Embryonic facial prominence (tissue), 1 donor: Measurements from ENCODE around the gene ULK1.

Experiments used
- DNase-seq: peaks from one replicate; pipeline ENCODE4 v3.0.0-alpha.2; 2016; ENCODE audit errors: extremely low spot score

Gene ULK1

DNA sequence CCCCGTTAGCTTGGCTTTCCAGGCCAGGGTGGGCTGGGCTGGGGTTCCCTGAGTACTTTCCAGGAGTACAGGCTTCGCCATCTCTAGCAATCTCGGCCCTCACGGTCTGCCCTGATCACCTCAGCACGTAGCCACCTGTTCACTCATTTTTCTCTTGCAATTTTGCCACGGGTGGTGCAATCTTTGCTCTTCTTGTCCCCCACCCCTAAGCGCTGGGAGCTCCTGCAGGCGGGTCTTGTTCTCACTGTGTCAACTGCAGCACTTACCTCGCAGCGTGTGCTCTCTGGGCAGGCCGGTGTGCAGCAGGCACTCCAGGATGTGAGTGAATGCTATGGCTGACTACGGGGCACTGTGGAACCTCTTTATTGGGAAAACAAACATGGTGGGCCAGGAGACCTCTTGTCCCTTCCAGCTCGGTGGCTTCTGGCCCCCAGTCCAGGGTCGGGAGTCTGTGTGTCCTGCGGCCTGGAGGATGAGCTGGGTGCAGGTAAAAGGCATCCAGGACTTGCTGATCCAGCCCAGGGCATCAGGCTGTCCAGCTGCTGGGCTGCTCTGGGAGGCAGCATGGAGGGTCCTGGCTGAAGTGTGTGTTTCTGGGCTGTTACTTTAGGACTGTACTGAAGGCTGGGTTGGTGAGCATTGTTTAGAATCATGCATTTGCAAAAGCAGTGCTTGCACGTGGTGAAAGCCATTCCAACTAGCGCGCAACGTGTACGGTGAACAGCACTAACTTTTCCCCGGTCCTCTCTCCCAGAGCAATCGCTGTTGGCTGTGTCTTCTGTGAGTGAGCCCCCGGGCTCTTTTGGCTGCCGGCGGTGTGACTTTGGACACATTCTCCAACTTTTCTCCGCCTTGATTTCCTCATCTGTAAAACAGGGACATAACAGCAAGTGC is 1.5 kb upstream of the ULK1 start:
- DNase-seq = no peak

DNA sequence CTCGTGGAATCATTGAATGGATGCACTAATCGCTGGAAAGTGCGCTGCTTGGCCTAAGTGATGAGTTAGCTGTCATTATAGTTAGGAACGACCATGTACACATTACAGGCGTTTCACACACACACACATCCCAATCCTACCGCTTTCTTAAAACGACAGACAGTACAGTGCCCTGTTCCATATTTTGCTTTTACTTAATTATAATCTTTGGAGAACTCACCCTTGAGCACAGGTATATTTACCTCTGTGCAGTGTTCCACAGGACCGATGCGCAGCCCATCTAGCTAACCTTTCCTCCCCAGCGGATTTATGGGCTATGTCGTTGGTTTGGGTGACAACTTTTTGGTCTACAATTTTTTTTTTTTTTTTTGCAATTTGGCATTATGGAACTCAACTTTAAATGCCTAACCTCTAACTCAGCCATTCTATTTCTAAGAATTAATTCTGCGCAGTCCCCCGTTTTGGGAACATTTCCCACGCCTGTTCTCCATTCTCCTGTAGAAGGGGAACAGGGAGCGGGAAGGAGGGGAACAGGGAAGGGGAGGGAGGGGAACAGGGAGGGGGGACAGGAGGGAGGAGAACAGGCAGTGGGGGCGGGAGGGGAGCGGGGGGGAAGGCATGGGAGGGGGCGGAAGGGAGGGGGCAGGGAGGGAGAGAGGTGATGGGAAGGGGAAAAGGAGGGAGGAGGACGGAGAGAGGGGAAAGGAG is 663 bp upstream of the ULK1 start:
- no peak for DNase-seq

DNA sequence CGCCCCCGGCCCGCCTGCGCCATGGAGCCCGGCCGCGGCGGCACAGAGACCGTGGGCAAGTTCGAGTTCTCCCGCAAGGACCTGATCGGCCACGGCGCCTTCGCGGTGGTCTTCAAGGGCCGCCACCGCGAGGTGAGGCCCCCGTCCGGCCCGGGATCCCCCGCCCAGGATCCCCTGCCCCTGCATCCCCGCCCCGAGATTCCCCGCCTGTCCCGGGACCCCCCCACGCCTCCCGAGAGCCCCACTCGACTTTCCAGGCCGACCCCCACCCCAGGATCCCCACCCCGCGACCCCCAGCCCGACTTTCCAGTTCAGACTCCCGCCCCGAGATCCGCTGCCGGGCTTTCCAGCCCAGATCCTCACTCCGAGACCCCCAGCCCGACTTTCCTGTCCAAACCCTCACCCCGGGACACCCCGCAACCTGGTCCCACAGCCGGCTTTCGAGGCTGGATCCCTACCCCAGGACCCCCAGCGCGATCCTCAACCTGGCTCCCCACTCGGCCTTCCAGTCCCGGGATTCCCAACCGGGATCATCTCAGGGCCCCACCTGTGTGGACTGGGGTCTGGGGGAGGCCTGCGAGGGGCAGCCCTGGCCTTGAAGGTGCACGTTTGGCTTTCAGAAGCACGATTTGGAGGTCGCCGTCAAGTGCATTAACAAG is 688 bp downstream of the ULK1 start:
- no peak for DNase-seq

DNA sequence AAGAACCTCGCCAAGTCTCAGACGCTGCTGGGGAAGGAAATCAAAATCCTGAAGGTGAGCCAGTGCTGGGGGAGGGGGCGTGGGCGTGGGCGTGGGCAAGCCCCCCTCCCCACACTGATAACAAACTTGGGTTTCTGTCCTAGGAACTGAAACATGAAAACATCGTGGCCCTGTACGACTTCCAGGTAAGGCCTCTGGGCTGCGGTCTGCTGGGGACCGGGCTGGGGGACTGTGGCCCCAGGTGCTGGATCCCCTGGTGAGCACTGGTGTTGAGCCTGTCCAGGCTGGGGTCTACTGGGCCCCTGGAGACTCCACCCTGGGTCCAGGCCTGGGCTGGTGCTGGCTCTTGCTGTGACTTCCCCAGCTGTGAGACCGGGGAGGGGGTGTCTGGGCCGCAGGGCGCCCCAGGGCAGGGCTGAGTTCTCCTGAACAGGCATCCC is 1.2 kb downstream of the ULK1 start:
- DNase-seq = no peak

DNA sequence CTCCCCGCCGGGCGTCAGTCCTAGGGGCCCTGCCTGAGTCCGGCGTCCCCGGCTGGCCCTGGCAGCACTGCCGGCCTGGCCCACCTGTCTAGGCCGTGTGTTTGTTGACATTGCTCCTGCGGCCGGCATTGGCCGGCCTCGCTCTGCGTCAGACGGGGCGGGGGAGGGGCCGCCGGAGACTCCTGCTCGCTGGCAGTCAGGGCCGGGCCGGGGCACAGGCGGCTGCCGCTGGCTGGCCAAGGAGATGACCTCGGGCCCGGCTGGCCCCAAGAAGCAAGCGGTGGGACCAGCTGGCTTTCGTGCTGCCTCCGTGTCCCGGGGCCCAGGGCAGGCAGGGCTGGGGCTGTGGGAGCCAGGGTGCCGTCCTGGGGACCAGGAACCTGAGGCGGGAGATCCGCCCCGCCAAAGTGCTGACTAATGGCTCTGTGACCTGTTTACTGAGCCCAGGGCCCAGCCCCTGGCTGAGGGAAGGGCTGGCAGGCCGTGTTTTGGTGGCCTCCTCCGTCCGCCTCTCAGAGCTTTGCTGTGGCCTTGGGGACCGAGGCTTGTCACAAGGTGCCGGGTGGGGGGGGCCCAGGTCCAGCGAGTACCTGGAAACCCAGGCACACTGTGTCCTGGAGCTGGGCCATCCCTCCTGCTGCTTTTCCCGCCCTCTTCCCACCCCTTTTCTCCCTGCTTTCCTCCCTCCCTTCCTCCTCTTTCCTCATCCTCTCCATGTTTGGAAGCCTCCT is 1.8 kb downstream of the ULK1 start:
- DNase-seq = no peak

DNA sequence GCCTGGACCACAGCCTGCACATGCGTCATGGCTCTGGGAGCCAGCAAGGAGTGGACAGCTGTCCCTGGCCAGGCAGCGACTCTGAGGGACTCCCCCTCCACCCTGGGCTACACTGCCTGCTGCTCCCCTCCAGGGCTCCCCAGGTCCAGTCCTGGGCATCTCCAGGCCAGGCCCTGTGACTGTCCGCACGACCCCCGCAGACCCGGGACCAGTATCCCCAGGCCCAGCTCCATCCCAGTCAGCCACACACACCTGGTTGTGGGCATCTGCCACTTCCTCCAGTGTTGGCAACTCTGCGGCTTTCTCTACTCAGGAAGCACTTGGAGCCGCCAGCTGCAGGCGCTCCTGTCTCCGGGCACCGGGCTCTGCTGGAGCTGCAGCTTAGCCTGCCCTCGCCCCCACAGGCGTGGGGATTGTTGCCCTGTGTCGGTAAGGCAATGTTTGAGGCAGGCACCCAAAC is 2.4 kb downstream of the ULK1 start:
- DNase-seq = no peak

DNA sequence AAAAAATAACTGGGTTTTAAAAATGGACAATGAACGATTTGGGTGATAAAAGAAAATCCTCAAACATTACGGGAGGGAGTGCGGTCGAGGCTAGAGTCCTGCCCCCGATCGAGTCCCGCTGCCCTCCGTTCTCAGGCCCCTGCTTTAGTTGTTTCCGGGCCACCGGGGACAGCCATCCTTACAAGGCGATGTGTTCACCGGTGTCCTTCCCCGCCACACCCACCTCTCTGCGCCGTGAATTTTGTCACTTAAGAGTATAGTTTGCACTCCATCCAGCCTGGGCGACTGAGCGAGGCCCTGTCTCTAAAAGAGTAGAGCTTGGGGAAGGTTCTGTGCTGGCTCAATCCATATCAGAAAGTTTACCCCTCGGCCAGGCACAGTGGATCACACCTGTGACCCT is 2.9 kb downstream of the ULK1 start:
- no peak for DNase-seq

DNA sequence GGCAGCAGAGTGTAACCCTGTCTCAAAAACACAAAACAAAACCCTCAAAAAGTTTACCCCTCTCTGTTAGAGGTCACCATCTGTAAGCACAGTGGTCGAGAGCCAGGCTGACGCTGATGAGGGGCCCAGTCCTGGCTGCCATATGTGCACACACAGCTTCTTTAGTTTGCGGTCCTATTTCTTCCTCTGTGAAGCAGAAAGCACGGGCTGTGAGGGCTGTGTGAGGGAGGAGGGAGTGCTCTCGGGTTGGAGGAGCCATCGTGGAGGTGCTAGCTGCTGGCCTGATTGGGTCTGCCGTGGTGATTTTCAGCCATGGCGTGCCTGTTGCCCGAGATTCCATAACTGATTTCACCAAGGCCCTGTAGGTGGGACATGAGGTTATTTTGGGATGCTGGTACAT is 3.5 kb downstream of the ULK1 start:
- no peak for DNase-seq

DNA sequence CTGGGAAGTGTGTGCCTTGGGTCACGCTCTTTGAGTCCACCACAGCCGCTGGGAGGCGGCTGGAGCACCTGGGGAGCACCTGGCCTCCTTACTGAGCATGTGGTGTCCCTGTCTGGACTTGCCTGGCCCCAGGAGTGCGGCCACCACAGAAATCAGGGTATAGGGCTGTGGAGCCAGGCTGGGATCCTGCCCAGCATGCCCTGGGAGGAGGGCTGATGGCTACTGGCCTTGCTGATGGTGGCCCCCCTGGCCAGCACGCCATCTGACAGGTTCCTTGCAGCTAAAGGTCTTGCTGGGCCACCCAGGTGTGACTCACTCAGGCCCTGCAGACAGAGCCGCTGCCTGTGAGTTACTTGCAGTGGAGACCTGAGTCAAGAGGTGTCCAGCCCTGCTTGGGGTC is 6.0 kb downstream of the ULK1 start:
- DNase-seq = no peak

DNA sequence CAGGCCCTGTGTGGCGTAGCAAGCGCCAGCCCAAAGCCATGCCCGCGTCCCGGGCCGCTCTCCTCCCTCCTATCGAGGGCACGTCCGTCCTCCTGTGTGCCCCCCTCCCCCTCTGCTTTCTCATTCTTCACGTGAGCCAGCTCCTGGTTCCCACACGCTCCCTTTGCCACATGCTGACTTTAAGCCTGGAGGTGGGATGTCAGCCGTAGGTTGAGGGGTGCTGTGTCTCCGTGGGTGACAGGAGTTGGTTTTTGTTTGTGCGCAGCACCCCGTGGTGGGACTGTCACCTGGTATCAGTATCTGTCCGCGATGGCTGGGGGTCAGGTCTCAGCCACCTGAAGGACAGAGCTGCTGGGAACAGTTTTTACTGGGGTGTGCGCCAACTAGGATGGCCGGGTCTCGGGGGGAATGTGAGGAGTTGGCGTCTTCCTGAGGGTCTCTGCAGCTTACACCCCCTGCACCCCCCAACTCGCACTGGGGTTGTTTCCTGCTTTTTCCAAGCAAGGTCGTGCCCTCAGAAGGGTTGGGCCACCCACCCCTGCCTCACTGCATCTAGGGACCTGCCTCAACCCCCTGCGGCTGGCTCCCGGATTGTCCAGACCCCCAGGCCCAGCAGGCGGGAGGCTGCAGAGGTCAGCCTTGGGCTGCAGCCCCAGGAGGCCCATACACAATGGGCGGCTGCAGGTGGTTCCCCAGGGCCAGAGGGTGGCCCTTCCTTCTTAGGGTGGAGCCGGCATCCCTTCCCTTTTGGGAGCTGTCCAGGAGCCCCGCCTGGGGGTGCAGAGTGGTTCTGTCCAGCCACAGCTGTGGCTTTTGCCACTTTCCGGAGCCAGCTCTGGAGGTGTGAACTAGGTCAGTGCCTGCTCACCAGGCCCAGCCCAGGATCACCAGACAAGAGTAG is 7.3 kb downstream of the ULK1 start:
- DNase-seq = no peak

DNA sequence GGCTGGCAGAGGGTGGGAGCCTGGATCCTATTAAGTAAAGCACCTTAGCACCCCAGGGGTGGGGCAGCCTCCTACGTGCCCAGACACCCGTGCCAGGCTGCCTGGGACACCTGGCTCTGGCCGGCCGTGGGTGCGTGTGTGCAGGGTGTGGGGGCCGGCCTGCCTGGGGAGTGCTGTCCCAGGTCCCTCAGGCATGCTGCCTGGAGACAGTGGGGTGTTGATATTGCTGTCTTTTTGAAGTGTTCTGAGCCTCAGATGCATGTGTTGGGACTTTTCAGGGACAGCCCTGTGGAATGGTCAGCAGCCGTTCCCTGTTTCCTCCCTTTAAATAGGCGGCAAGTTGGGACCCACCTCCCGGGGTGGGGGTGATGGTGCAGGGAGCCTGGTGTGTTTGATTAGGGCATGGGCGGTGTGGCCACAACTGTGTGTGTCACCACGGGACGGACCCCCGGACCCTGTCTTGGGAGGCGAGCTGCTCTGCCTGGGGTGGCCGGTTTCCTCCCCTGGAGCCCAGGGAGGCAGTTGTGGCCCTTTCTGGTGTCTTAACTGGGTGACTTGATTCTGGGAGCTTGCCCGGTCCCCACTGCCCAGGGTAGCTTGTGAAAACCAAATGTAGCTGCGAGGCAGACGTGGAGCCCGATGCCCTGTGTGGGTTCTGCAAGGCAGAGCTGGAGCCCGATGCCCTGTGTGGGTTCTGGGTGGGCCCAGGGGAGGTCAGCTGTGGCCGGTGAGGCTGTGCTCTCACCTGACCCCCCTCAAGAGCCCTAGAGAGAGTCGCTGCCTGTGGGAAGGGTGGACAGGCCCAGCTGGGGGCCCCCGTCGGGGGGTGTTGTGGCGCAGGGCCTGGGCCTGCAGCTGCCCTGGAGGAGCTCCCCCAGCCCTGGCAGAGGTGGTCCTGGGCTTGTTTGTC is 8.2 kb downstream of the ULK1 start:
- no peak for DNase-seq

DNA sequence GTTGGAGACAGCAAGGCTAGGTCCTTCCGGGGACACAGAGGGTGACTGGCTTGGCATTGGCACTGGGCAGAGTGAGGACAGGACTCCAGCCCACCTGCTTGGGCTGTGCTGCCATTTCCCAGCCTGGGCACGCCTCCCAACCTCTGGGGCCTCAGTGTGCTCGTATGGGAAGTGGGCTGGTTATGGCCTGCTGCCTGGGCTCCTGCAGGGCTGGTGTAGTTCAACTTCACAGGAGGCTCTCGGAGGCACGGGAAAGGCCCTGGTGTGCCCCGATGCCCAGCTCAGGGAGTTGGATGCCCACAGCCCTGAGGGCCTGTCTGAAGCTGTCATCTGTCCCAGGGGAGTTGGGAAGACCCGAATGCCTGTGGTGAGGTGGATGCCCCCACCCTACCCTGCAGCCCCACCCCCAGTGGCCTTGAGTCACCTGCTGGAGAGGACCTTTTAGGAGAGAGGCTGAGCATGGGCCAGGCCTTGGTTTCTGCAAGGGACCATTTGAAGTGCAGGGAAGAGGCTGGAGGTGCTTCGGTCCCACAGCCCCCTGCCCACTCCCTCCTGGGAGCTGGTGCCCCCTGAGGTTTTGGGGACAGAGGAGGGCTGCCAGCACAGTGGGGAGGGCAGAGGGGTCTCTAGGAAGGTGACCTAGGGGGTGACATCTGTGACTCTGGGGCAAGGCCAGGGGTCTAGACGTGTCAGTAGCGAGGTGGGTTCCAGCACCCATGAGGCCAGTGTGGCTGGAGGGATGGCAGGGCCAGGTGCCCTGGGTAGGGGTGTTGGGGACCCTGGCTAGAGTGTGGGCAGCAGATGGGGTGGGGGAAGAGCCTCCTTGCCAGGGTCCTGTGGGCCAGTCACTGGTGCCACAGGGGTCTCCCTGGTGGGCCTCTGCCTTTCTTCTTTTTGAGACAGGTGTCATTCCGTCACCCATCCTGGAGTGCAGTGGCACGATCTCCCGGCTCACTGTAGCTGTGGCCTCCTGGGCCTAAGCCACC is 9.1 kb downstream of the ULK1 start:
- DNase-seq = no peak

DNA sequence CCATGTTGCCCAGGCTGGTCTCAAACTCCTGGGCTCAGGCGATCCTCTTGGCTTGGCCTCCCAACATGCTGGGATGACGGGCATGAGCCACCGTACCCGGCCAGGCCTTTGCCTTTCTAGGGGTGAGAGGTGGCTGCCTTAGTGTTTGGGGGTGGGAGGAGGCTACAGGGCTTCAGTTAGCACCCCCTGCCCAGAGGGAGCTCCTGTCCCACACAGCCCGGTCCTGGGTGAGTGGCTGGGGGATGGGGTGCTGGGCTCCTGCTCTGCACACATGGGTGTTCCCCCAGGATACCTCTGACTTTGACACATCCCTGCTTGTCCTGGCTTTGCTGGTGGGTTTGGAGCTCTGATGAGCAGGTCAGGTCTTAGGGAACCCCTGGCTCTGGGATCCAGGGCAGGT is 9.9 kb downstream of the ULK1 start:
- DNase-seq = no peak

DNA sequence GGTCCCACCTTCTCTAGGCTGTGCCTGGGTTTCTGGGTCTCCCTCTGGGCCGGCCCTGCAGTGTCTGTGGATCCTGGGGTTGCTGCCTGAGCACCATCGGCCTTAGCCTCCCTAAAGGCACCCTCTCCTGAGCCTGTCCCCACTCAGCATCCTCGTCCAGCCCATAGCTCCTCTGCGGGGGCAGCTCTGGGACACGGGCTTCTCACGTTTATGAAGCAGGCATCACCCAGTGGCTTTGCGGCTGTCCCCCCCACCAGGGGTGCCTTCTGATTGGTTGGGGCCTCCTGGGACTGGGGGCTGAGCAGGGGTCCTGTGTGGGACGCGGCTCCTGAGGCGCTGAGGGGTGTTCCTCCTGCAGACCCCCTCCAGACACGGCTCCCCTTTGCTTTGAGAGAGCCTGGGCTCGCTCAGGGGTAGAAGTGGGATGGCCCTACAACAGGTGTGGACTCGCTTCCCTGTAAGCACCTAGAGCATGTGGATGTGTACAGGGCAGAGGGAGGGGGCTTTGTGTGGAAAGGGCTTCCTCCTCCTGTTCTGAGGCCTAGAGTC is 10.7 kb downstream of the ULK1 start:
- DNase-seq = no peak

DNA sequence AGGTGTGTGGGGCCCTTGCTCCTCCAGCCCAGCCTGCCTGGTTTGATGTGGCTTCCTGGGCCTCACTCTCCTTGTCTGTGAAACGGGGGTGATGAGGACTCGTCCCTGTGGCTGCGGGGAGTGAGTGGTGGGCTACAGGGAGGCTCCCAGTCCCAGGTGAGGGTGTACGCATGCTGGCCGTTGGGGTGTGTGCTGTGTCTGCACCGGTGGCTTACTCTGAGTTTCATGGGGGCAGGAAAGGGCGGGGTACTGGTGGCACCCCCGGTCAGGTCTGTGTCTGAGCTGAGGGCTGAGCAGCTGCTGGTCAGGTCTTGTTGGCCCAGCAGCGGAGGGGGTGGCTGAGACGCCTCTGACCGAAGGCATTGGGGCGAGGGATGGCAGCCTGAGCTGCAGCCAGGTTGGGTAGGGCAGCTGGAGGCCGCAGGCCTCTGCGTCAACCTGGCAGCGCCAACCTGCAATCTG is 11.2 kb downstream of the ULK1 start:
- no peak for DNase-seq

DNA sequence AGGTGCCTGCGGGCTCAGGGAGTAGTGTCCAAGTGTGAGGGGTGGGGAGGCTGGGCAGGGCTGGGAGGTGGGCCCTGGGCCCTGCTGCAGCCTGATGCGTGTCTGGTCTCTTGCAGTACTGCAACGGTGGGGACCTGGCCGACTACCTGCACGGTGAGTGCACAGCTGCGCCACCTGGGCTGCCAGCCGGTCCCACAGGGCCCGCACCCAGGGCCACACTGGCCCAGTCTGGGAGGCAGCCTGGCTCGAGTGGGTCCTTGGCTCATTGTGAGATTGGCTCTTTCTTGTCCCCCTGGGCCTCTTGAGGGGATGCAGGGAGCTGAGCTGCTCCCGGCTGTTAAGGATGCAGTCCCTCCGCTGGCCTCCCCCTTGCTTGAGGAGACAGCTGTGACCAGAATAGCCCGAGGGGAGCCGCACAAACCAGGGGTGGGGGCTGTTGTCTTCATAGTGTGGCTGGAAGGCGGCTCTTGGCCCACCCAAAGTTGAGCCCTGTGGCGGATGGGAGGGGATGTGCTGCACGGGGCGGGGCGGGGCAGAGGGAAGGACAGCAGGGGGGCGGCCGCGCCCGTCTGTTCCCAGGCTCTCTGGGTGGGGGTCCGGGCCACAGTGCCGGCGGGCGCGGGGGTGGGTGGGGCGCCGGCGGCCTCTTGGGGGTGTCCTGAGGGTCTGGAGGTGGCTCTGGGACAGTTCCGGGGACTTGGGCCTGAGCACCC is 13.1 kb downstream of the ULK1 start:
- no peak for DNase-seq
